ENCODE data around the gene CPLANE2.

CPLANE2 gene

GRCh38 chr1:16208270-16208987 lies 28.6 kb downstream of the CPLANE2 start:
- no peak for DNase-seq (ENCODE audit: low read depth)
- no peak for TF ChIP-seq CTCF (conservative IDR thresholded peaks at IDR 0.05; ENCODE audit: low read length)
- H3K4me3 ChIP-seq (ENCODE audit: low read length) = no peak overlapping the region

GRCh38 chr1:16207318-16208269 lies 29.4 kb downstream of the CPLANE2 start:
- H3K4me3 ChIP-seq (ENCODE audit: low read length) = peak overlapping the region; percentile 55
- no peak for TF ChIP-seq CTCF (conservative IDR thresholded peaks at IDR 0.05; ENCODE audit: low read length)
- no peak for DNase-seq (ENCODE audit: low read depth)

GRCh38 chr1:16206547-16207317 lies 30.3 kb downstream of the CPLANE2 start:
- peak; percentile 98 for DNase-seq (ENCODE audit: low read depth)
- peak overlapping the region; percentile 71 for H3K4me3 ChIP-seq (ENCODE audit: low read length)
- TF ChIP-seq CTCF (conservative IDR thresholded peaks at IDR 0.05; ENCODE audit: low read length) = no peak

- no peak for DNase-seq (ENCODE audit: low read depth)
- peak overlapping the region; percentile 71 for H3K4me3 ChIP-seq (ENCODE audit: low read length)
- TF ChIP-seq CTCF (conservative IDR thresholded peaks at IDR 0.05; ENCODE audit: low read length) = no peak
Measured at GRCh38 chr1:16205891-16206546, 31.0 kb downstream of the CPLANE2 start.

GRCh38 chr1:16205334-16205671 lies 31.7 kb downstream of the CPLANE2 start:
- no peak for DNase-seq (ENCODE audit: low read depth)
- no peak overlapping the region for H3K4me3 ChIP-seq (ENCODE audit: low read length)
- TF ChIP-seq CTCF (conservative IDR thresholded peaks at IDR 0.05; ENCODE audit: low read length) = no peak

- TF ChIP-seq CTCF (conservative IDR thresholded peaks at IDR 0.05; ENCODE audit: low read length) = peak; percentile 36
- no peak for DNase-seq (ENCODE audit: low read depth)
- H3K4me3 ChIP-seq (ENCODE audit: low read length) = no peak overlapping the region
Measured at GRCh38 chr1:16204634-16205333, 32.2 kb downstream of the CPLANE2 start.

Measured in AG10803 (cell line).